ENCODE measurements around the gene WFDC1.

The WFDC1 gene

GRCh38 chr16:84262939-84263338 lies 31.7 kb upstream of the WFDC1 start:
- TF ChIP-seq CTCF (IDR thresholded peaks at IDR 0.05; ENCODE audit: insufficient read depth, low read depth, low read length, missing control alignments), result no peak

GRCh38 chr16:84266451-84266850 lies 28.2 kb upstream of the WFDC1 start:
- H3K4me3 ChIP-seq (ENCODE audit: low read length), result no peak overlapping the region
- TF ChIP-seq CTCF (IDR thresholded peaks at IDR 0.05; ENCODE audit: insufficient read depth, low read depth, low read length, missing control alignments), result no peak
- DNase-seq (ENCODE audit: low read depth), result peak; percentile 59

More at GRCh38 chr16:84262939-84263338, 31.7 kb upstream of the WFDC1 start:
- H3K4me3 ChIP-seq (ENCODE audit: low read length), result no peak overlapping the region
- no peak for DNase-seq (ENCODE audit: low read depth)

GRCh38 chr16:84267380-84267779 lies 27.3 kb upstream of the WFDC1 start:
- TF ChIP-seq CTCF (IDR thresholded peaks at IDR 0.05; ENCODE audit: insufficient read depth, low read depth, low read length, missing control alignments), result no peak
- no peak overlapping the region for H3K4me3 ChIP-seq (ENCODE audit: low read length)
- no peak for DNase-seq (ENCODE audit: low read depth)

GRCh38 chr16:84268291-84269040 lies 26.2 kb upstream of the WFDC1 start:
- no peak for DNase-seq (ENCODE audit: low read depth)
- H3K4me3 ChIP-seq (ENCODE audit: low read length), result no peak overlapping the region
- no peak for TF ChIP-seq CTCF (IDR thresholded peaks at IDR 0.05; ENCODE audit: insufficient read depth, low read depth, low read length, missing control alignments)

GRCh38 chr16:84270071-84270470 lies 24.6 kb upstream of the WFDC1 start:
- no peak for TF ChIP-seq CTCF (IDR thresholded peaks at IDR 0.05; ENCODE audit: insufficient read depth, low read depth, low read length, missing control alignments)
- no peak for DNase-seq (ENCODE audit: low read depth)
- H3K4me3 ChIP-seq (ENCODE audit: low read length), result no peak overlapping the region

- H3K4me3 ChIP-seq (ENCODE audit: low read length), result no peak overlapping the region
- no peak for DNase-seq (ENCODE audit: low read depth)
- no peak for TF ChIP-seq CTCF (IDR thresholded peaks at IDR 0.05; ENCODE audit: insufficient read depth, low read depth, low read length, missing control alignments)
These were observed 24.1 kb upstream of the WFDC1 start for GRCh38 chr16:84270531-84270930.

GRCh38 chr16:84271037-84271436 lies 23.6 kb upstream of the WFDC1 start:
- no peak overlapping the region for H3K4me3 ChIP-seq (ENCODE audit: low read length)
- TF ChIP-seq CTCF (IDR thresholded peaks at IDR 0.05; ENCODE audit: insufficient read depth, low read depth, low read length, missing control alignments), result no peak

More at GRCh38 chr16:84271037-84271436, 23.6 kb upstream of the WFDC1 start:
- no peak for DNase-seq (ENCODE audit: low read depth)
